M059J (cell line): Measurements from ENCODE around the gene MEF2C. TPM values are rescaled to one million over a fixed set of nuclear protein-coding genes. Genes with fewer than 3 reads are reported as not detected.
A peak's percentile ranks its signal among the peaks of the same experiment; 100 is the strongest.
"Not testable (repeated sequence)": the region's sequence is repeated elsewhere in the genome, so short reads cannot be mapped to it uniquely, and the experiment has no call there.

Experiments
- DNase-seq: peaks from one replicate; pipeline ENCODE4 v3.0.0-alpha.2; 2012; ENCODE audit warnings: low read depth
- total RNA-seq: library from RNA; depleted of rRNA; stranded (reverse); fragments of >200 nt; shearing (Covaris generic); gene quantifications from 2 replicates; pipeline ENCODE4 v1.2.3, GENCODE V29; 2014; rRNA removed

The MEF2C gene
- total RNA-seq = 7.6 and 7.7 TPM in 2 replicates

DNA sequence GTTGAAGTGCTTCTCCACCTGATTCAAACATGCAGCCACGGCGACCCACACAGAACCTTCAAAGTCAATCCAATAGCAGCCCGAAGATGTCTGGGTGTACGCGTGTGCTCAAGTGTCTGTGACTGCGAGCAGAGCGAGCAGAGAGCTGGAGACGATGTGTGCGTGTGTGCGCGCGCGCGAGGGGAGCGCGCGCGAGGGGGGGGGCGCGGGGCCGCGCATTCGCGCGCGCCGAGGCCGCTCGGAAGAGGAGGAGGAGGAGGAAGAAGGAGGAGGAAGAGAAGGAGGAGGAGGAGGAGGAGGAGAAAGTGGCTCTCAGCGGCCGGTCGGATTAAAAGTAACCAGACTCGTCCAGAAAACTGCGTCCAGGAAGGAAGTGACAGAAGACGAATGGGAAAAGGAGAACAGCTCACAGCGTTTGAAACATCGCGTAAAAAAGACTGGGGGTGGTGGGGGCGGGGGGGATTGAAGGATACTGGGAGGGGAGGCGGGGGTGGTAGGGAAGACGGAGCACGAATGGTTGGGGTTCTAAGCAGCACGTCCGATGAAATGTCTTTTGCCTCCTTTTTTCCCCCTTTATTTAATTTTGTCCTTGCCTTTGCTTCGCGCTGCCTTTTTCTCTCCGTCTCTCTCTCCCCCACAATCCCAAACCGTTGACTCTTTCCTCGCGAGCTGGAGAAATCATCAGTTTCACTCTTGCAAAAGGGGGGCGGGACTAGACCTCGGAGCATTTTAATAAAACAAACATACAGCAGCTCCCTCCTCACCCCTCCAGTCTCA is at the start of gene MEF2C:
Gene MEF2C (minus strand): TSS at position 126 of the 777 bp plus-strand sequence. CDS start 59,396 bp downstream, outside the sequence.
- peak; percentile 87 for DNase-seq

DNA sequence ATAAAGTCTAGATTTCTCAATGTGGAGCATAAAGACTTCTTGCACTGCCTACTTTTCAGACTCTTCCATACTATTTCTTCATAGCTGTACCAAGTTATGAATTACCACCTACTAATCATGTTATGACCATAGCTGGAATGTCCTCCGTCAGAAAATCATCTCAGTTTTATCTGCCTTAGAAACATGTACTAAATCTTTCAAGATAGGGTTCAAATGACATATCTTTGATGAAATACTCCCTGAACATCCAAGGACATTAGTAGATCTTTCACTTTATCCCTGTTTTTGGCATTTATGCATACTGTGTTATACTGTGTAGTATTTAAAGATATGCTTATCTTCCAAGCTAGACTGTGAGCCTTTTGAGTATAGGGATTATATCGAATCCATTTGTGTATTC is 49.6 kb upstream of the MEF2C start:
- no peak for DNase-seq

DNA sequence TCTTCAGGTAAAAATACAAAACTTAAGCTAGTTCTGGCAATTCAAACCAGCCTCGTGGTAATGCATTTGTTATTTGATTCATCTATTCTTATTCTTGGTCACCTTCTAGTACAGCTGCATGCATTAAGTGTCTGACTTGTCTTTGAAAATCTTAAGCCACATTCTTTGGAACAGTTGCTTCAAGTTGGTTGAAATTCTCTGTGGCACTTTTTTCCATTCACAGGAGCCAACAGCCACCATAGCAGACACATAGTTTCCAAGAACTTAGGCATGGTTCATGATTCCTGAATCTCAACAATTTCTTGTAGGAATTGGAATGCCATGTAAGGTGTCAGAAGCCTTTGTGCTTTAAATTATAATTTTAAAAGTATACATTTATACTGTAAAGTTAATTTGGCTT is 47.4 kb upstream of the MEF2C start:
- no peak for DNase-seq

DNA sequence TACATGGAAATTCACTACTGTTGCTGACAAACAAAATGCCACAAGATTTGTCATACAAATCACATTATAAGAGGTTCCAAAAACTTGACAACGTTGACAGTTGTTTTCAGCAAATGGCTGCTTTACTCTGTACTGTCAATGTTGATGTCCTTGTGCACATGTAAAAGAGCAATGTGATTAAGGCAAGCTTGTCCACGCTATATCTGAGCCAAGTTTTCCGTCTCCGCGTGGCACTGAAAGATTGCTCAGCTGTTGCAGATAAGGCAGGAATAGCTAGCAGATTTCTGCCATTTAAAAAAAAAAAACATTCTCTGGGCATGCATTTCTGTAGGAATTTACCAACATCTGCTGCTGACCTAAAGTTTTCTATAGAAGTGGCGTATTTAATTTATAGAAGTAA is 46.4 kb upstream of the MEF2C start:
- no peak for DNase-seq

DNA sequence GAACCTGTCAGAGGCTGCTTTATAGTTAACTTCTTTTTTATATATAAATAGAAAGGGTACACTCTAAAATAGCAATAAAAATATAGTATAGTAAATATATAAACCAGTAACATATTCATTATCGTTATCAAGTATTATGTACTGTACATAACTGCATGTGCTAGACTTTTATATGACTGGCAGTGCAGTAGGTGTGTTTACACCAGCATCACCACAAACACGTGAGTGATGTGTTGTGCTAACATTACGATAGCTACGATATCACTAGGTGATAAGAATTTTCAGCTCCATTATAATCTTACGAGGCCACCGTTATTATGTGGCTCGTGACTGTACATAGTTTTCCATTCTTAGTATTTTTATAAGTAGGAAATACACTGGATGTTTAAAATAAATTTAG is 43.8 kb upstream of the MEF2C start:
- DNase-seq = no peak

DNA sequence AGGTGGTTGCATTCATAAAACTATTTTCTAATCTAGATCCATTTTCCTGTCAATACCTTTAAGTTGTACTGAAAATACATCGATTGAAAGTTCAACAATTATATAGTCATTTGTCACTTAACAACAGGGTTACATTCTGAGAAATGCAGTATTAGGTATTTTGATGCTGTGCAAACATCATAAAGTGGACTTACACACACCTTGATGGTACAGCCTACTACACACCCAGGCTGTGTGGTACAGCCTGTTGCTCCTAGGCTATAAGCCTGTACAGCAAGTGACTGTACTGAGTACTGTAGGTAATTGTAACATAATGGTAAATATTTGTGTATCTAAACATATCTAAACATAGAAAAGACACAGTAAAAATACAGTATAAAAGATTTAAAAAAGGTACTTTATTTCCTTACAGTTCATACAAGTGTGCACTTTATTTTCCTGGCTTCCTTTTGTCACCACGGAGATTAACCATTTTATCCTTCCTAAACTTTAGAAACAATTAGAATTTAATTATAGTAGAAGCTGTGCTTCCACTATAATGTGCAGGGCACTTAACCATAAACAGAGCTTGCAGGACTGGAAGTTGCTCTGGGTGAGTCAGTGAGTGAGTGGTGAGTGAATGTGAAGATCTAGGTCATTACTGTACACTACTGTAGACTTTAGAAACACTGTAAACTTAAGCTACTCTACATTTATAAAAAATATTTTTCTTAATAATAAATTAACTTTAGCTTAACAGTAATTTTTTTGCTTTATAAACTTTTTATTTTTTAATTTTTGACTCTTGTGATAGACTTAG is 42.9 kb upstream of the MEF2C start:
- DNase-seq = peak; percentile 17

DNA sequence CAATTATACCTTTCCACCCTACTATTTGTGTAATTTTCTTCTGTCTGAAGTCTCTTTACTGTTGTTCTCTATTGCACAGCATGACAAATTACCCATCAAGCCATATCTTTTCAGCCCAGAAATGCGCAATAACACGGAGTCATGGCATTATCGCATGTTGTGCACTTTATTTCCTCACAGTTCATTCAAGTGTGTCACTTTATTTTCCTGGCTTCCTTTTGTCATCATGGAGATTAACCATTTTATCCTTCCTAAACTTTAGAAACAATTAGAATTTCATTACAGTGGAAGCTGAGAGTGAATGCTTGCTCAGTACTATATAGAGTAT is 41.3 kb upstream of the MEF2C start:
- no peak for DNase-seq

DNA sequence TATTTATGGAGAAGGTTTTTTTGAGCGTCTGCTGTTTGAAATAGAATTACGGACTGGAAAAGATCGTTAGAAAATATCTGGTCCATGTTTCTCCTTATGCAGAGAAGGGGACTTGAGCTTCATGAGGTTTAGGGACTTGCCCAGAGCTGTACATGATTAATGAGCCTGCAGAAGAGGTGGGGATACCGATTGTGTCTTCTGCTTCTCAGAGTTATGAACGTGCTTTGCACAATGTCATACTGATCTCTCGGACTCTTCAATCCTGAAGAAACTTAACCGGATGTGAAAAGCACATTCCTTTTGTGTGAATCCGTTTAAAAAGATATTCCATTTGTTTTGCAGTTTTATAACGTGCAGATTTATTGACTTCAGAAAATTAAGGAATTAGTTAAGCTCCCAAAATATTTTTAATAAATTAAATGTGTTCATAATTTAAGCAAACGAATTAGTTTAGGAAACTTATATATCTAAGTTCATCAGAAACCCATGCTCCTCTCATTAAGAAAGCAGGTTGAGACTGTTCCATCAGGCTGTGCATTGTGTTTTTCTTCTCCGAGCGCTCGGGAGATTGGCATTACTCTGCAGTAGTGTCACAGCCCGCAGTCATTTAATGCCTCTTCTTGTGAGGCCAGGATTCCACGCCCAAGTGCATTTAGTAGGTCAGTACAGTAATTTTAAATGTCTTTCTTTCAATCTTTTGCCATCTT is 40.8 kb upstream of the MEF2C start:
- DNase-seq = no peak

DNA sequence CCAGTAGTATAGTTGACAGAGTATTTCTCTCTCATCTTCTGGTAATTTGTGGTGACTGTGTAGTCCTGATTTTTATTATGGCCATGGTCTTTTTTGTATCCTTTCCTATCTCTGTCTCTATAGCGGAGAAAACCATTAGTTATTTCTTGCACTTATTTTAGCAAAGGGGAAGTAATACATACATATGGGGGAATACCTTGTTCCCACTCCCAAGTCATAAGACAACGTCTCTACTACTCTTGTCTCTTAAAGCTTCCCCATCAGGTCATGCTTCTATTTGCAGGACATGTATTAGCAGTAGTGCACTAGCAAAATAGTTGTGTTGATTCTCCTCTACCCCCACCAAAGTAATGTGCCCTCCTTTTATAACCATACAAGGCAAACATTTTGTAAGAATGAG is 29.8 kb upstream of the MEF2C start:
- not testable (repeated sequence) for DNase-seq

DNA sequence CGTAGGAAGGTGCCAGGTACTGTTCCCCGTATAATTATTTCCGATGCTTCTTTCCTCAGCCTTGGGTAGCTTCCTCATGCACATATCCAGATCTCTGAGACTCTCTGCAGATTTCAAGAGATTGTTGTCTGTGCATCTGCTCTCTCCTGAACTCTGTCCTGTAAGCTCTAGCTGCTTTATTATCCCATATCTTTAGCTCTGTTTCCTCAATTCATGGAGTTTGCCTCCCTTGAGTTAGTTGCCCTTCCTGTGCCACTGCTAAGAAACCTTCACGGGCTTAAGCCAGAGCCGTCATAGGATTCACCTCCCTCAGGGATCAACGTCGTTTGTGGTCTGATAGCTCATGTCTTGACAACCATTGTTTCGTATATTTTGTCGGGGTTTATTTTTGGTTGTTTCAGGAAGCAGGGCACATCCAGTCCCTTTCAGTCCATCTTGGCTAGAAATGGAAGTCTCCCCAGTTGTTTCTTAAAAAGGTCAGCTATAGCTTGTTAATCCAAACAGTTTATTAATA is 28.1 kb upstream of the MEF2C start:
- DNase-seq = not testable (repeated sequence)

DNA sequence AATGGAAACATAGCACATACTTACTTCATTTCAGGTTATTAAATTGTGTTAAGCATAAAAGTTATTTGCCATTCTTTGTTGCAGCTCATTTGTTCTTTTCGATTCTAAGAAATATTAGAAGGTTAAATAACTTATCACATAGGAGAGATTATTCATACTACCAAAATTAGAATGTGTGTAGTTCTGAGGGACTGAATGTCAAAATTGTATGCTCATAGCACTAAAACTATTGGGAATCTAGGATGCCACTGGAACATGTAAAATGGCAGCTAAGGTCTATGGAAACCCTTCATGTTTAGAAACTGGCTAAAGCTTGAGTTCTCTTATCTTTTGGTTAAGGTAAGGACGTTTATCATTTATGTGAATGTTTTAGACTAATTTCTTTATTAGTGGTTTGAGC is 21.5 kb upstream of the MEF2C start:
- not testable (repeated sequence) for DNase-seq

DNA sequence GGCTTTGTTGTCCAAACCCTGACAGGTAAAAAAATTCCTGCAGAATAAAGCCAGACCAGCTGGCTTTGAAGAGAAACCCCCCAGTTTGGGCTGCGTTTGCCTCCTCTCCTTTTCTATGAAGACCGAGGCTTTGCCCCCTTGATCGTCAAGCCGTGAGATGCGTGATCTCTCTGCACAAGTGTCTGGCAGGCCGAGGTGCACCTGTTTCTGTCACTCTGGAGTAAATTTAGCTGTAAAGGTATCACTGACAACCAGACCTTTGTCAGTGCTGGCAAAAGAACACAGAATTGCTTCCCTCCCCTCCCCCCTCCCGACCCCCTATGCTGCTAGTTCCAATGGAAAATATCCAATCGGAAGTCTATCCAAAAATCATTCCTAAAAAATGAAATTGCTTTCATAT is 21.0 kb upstream of the MEF2C start:
- not testable (repeated sequence) for DNase-seq

DNA sequence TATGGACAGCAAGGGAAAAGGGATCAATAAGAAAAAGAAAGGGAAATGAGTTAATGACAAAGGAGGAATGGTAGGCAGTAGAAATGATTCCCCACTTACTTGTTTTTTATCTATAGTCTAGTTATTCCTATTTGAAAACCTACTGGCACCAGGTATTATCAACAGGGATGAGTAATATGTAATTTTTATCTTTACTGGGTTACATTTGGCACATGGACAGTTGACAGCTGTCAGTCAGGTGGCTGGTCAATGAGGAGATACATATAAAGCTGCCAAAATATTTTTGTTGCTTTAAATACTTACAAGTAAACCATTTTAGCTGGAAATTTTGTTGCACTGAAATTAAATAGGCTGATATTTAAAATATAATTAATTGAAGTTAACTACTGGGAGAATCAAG is 18.1 kb upstream of the MEF2C start:
- not testable (repeated sequence) for DNase-seq

DNA sequence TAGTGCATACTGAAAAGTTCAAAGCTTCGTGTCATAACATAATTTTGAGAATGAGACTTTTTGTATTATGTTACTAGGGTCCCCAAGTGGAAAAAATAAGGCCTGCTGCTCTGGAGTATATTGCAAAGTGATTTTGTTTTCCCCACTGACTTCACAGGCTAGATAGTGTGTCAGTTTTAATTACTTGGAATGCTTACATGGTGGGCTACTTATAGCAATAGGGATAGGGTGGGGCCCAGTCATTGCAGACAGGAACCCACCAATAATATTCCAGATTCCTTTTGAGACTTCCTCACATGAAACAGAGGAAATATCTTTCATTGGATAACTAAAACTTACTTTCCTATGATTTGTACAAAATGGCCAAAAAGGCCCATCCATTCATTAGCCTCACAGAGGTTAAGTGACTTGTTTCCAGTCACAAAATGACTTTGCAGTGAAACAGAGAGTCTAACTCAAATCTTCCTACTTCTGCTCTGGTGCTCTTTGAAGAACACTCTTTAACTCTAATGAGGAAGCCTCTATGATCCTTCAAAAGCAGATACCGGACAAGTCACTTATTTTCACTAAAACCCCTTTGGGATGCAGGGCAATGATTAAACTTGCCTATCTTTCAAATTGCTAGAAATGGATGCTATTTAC is 16.2 kb upstream of the MEF2C start:
- DNase-seq = no peak

DNA sequence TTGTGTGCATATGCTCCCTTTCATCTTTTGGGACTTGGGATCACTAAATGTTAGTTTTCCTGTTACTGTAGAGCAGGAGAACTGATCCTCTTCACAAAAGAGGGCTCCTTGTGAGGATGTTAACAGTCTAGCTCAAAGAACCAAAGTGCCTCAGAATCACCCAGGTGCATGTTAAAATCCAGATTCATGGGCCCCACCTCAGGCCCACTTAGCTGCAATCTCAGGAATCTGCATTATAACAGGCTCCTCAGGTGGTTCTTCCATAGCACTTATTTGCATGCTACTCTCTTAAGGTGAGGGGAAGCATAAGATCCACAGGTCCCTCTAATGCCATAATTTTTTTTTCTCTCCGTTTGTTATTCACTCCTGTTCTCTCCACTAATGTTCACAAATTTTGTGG is 14.8 kb upstream of the MEF2C start:
- no peak for DNase-seq

DNA sequence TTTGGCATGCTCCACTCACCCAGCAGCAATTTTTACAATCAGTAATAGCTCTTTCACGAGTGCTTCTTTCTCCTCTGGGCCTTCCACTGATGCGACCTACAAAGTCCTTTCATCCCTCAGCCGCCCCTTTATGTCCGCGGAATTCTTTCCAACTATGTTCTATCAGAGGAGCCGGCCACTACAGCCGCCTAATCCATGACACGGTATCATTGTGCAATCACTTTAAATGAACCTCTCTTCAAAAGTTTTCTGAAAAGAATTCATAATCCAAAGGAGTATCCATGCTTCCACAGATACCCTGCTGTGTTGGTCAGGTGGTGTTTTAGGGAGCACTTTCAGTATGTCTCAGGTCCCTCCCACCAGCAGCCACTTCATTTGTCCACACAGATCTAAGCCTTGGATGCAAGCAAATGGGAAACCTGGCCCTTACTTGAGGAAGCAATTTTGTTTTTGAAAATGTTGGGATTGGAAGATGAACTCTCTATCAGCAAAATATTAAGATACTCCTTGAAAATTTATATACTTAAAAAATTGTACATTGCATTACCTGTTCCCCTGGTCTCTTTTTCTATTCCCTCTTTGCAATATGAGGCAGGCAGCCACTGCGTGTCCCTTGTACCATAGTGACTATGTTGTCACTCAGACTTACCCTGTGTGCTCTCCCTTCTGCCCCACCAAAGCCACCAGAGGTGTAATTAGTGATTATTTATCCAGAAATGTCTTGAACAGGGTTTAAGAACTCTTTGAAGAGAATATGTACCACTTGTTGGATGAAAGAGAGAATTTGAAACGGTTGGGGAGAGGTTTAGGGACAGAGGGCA is 12.9 kb upstream of the MEF2C start:
- DNase-seq = no peak

DNA sequence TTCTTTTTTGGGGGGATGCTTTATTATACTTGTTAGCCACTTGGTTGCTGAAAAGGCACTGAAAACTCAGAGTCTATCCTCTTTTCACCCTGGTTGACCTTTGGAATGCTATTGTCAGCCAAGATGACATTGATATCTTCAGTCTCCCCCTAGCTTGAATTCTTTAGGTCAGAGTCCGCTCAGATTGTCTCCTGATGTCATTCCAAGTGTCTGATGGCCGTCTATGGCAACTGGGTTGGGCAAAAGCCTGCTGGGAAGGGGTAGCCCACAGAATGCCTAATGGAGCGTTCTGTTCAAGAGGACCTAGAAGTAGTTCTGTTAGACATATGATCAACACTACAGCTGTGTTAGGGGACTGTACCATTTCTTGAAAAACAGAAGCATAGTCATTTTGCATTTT is 9.7 kb upstream of the MEF2C start:
- no peak for DNase-seq

DNA sequence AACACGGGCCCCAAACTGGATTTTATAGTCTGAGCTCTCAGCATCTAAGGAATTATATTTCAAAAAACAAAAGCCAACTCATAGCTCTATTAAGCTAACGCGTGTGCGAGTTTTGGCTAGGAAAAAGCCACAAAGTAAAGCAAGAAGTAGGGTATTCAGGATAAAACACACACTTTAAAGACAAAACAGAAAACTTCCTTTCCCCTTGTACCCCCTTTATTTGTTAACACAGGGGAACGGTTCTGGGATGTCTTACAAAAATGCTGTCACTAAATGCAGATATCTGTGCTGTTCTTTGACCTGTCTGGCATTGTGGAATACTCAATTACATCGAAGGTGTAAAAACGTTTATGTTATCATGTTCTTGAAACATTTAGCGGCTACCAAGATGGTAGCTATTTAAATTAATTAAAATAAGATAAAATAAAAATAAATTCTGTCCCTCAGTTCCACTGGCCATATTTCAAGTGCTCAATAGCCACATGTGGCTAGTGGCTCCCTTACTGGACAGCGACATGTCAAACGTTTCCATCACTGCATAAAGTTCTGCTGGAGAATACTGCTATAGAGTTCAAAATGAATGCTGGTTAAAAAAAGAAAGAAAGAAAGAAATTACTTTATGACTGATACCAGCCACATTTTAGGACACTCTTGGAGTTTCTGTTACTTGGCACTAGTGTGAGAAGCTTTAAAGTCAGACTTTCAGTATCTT is 7.2 kb upstream of the MEF2C start:
- DNase-seq = no peak

DNA sequence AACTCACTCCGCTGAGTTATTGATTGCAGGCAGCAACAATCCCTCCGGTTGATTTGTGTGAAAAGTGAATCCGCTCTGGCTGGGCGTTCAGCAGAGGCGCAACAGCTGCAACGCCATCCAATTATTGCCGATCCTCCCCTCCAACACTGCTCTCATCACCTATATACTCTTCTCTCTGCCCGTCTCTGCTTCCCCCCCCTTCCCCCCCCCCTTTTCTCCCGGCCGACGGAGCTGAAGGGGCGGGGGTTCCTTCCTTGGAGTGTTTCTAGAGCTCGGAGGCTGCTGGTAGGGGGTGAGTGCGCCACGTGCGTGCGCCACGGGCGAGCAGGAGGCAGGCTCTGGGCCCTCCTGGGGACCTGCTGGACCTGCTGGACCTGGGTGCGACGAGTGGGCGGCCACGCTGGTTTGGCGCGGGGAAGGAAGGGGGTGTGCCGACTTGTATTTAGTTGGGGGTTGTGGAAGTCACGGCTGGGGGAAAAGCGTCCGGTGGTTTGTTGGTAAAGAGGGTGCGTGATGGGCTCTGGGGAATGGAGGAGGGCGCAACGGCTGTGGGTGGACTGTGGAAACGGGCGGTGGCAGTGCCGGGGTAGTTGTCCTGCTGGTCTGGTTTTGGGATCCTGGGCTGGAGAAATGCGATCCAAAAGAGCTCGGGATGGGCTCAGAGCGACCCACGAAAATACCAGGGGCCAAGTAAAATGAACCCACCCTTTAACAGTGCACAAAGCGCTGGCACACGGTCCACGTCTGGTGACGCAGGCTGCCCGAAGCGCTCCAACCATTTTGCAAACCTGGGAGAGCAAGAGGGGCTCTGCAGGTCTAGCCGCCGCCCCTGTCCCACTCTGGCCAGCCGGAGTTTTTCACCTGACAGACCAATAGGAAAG is 6.4 kb upstream of the MEF2C start:
- peak; percentile 22 for DNase-seq
